Measurements from ENCODE around the gene MCF2L2. TPM values are rescaled to one million over a fixed set of nuclear protein-coding genes. Genes with fewer than 3 reads are reported as not detected.

Gene MCF2L2
- total and polyA plus RNA-seq, 2 experiments from 2014 or later = 4.4 to 12.9 TPM

DNA sequence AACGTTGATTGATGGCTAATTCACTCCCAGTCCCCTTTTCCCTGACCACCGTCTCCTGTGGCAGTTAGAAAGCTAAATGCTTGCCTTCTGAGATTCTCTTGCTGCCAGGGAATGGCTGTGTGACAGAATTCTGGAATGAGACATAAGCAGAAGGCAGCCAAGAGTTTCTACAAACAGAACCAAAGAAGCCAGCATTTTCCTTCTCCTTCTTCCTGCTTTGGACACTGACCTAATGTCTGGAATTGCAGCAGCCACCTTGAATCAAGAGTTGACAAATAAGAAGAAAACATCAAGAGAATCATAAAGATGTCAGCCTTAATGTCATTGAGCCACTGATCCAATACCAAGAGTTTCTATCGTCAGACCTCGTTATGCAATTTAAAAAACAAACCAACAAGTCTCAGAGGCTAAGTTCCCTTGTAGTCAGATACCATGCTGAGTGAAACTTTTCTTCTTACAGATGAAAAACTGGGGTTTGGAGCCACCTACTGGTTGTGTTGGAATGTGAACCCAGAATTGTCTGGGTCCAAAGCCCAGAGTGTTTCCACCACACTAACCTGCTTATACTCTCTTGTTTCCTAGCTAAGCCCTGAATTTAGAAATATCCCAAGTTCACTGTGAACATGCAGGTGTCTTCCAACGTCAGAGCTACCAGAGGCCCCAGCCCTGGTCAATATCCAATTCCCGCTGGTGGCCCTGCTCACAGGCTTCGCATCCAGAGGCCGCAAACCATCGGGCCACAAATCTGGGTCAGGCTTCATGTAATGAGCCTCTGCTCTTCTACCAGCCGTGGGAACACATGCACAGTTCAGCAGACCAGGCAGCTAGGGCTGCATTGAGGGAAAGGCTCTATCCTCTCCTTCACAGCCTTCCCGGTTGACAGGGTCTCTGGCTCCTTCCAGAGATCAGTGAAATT is 42.5 kb downstream of the MCF2L2 start:
- DNase-seq (ENCODE audit: low read depth in 1 of 2, low spot score in 1 of 2) = peak; percentile 74 to 84

DNA sequence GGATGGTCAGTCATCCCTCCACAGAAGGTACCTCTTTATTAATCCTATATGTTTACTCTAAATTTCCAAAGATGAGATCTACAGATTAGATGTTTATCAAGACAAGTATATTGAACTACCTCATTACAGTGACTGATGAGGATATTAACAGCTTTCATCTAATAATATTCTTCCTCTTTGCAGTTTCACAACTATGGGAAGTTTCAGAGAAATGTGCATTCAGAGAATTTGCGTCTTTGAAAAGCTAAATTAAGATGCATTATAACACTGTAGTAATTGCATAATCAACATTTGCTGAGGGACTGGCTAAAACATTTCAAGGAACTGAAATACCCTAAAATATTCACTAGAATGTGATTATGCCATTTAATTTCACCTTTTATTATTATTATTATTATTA is 46.7 kb downstream of the MCF2L2 start:
- Histone ChIP-seq H3K36me3 (no peaks in the 10 kb centered on the region), H3K27me3 (no peaks in the 10 kb centered on the region), H3K4me1 (ENCODE audit: low read depth) (no peaks in the 10 kb centered on the region), H3K4me3 (no peak overlapping the region), H3K27ac (no peak overlapping the region), H3K9me3 (ENCODE audit: low read depth) (no peaks in the 10 kb centered on the region)
- no peak for DNase-seq (ENCODE audit: low read depth in 1 of 2, low spot score in 1 of 2)
- TF ChIP-seq, protein P1, sequence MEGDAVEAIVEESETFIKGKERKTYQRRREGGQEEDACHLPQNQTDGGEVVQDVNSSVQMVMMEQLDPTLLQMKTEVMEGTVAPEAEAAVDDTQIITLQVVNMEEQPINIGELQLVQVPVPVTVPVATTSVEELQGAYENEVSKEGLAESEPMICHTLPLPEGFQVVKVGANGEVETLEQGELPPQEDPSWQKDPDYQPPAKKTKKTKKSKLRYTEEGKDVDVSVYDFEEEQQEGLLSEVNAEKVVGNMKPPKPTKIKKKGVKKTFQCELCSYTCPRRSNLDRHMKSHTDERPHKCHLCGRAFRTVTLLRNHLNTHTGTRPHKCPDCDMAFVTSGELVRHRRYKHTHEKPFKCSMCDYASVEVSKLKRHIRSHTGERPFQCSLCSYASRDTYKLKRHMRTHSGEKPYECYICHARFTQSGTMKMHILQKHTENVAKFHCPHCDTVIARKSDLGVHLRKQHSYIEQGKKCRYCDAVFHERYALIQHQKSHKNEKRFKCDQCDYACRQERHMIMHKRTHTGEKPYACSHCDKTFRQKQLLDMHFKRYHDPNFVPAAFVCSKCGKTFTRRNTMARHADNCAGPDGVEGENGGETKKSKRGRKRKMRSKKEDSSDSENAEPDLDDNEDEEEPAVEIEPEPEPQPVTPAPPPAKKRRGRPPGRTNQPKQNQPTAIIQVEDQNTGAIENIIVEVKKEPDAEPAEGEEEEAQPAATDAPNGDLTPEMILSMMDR (IDR thresholded peaks at IDR 0.05; ENCODE audit: low read depth, low read length) = no peak

More for the DNA sequence above, 42.5 kb downstream of the MCF2L2 start:
- Histone ChIP-seq H3K36me3 (peaks cover 2% of the 10 kb centered on the region), H3K27me3 (no peaks in the 10 kb centered on the region), H3K27ac (peak overlapping the region; percentile 84), H3K9me3 (ENCODE audit: low read depth) (no peaks in the 10 kb centered on the region), H3K4me3 (no peak overlapping the region), H3K4me1 (ENCODE audit: low read depth) (no peaks in the 10 kb centered on the region)
- TF ChIP-seq, protein P1 (IDR thresholded peaks at IDR 0.05; ENCODE audit: low read depth, low read length) = peak; percentile 71

DNA sequence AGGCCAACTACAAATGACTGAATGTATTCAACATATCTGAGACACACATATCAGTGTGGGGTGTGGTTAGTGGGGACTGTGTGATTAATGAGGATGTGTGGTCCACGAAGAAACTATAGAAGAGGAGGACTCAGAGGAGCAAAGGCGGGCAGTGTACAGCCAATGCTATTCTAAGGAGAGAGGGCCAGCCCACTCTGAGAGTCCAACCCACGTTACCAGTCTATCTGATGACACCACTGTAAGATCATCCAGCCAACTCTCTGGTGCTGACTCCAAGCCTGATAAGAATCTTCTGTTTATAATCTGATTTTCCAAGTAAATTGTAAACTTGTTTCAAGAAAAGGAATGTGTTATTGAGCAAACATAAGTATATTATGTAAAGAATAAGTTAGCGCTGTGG is 47.2 kb downstream of the MCF2L2 start:
- H3K9me3 ChIP-seq (ENCODE audit: low read depth) = no peaks in the 10 kb centered on the region
- H3K27me3 ChIP-seq = no peaks in the 10 kb centered on the region
- TF ChIP-seq, protein P1 (IDR thresholded peaks at IDR 0.05; ENCODE audit: low read depth, low read length) = no peak
- no peaks in the 10 kb centered on the region for H3K36me3 ChIP-seq
- H3K27ac ChIP-seq = no peak overlapping the region
- H3K4me3 ChIP-seq = no peak overlapping the region
- no peaks in the 10 kb centered on the region for H3K4me1 ChIP-seq (ENCODE audit: low read depth)
- DNase-seq (ENCODE audit: low read depth in 1 of 2, low spot score in 1 of 2) = peak in 1 of 2 donors; percentile 16

DNA sequence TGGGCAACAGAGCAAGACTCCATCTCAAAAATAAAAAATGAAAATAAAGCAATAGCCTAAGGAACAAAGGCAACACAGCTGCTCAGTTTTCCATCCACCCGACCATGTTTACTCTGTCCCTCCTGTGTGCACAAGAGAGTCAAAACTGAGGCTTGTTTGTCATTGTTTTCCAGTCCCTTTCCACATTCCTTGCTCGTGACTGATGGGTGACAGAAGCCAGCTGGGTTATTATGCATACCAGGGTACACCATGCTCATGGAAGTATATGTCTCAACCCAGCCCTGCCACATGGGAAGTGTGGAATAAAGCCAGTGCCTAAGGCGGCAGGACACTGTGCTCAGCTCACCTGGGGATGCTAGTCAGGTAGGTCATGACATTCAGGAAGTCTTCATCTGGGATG is 49.5 kb downstream of the MCF2L2 start:
- no peak overlapping the region for H3K4me3 ChIP-seq
- no peaks in the 10 kb centered on the region for H3K4me1 ChIP-seq (ENCODE audit: low read depth)
- no peaks in the 10 kb centered on the region for H3K36me3 ChIP-seq
- no peak overlapping the region for H3K27ac ChIP-seq
- TF ChIP-seq, protein P1 (IDR thresholded peaks at IDR 0.05; ENCODE audit: low read depth, low read length) = no peak
- H3K27me3 ChIP-seq = no peaks in the 10 kb centered on the region
- DNase-seq (ENCODE audit: low read depth in 1 of 2, low spot score in 1 of 2) = no peak
- H3K9me3 ChIP-seq (ENCODE audit: low read depth) = no peaks in the 10 kb centered on the region

DNA sequence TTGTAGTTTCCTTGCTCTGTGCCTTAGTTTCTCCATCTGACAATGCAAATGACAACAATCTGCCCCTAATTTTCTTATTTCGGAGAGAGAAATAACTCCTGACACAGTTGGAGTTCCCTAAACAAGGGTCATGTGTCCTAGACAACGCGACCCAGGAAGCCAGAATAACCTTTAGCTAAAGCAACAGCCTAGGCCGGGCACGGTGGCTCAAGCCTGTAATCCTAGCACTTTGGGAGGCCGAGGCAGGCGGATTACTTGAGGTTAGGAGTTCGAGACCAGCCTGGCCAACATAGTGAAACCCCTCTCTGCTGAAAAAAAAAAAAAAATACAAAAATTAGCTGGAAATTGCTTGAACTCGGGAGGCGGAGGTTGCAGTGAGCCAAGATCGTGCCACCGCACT is 49.9 kb downstream of the MCF2L2 start:
- TF ChIP-seq, protein P1 (IDR thresholded peaks at IDR 0.05; ENCODE audit: low read depth, low read length) = no peak
- Histone ChIP-seq H3K4me1 (ENCODE audit: low read depth) (no peaks in the 10 kb centered on the region), H3K36me3 (no peaks in the 10 kb centered on the region), H3K27me3 (no peaks in the 10 kb centered on the region), H3K27ac (no peak overlapping the region), H3K9me3 (ENCODE audit: low read depth) (no peaks in the 10 kb centered on the region), H3K4me3 (no peak overlapping the region)
- no peak for DNase-seq (ENCODE audit: low read depth in 1 of 2, low spot score in 1 of 2)
